Stimulated activated CD4-positive, alpha-beta T cell treated with anti-CD3 and anti-CD28 coated beads, Interleukin-1b, Interleukin-23, amount 100 ng/mL, for 4 hours (primary cell): Measurements from ENCODE around the gene XAGE3.
"Not testable (repeated sequence)": the region's sequence is repeated elsewhere in the genome, so short reads cannot be mapped to it uniquely, and the experiment has no call there.

Experiments
- DNase-seq, 2 donors: peaks; one replicate each; pipeline ENCODE4 v3.0.0-alpha.2; 2020; ENCODE audit warnings: low read depth in 2 of 2

XAGE3 gene

DNA sequence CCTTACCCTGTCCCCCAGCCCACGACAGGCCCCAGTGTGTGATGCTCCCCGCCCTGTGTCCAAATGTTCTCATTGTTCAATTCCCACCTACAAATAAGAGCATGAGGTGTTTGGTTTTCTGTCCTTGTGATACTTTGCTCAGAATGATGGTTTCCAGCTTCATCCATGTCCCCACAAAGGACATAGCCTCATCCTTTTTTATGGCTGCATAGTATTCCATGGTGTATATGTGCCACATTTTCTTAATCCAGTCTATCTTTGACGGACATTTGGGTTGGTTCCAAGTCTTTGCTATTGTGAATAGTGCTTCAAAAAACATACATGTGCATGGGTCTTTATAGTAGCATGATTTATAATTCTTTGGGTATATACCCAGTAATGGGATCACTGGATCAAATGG is 24.3 kb downstream of the XAGE3 start:
- not testable (repeated sequence) for DNase-seq

DNA sequence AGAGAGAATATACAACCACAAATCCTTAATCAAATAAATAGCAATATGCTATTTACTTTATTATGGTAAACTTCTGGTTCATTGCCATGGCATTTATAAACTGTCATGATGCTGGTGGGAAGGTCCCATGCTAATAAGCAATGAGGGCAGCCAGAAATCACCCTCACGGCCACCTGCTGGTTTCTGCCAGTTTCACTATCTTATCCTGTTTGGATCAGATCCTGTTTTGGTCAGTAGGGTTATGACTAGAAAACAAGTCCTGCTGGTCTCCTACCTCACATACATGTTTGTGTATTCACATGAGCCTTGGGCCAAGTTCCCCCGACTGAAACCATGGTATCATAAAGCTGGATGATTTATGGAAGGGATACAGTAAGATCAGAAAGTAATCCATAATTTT is 28.7 kb downstream of the XAGE3 start:
- no peak for DNase-seq

DNA sequence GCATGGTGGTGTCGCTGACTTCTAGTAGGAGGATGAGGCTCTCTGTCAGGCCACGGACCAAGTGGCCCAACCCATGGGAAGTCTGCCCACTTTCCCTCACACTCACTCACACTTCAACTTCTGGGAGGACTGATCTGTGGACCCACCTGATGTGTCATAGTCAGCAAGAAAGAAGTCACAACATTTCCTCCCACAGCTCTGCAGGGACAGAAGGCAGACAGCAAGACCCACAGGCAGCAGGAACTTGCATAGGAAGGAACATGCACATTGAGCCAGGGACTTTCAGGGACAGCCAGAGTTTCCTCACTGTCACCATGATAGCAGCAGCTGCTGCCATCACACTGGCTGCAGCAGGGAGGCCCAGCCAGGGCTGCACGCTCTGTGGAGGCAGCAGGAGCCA is 37.3 kb downstream of the XAGE3 start:
- DNase-seq: no peak

DNA sequence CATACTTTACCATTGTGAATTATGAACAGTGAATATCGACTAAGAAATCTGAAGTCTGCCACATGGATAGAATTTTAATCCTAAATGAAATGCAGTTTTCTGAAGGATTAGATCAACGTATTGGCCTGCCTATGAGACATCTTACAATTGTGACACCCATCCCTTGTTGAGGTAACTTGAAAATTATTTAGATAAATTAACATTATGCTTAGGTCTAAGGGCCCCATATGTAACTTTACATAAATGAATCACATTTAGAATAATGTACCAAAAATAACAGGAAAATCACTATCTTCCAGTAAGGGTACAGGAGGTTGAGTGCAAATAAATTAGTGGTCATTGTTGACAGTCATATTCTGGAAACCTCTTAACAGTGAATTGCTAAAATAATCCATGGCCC is 43.3 kb downstream of the XAGE3 start:
- DNase-seq: no peak

DNA sequence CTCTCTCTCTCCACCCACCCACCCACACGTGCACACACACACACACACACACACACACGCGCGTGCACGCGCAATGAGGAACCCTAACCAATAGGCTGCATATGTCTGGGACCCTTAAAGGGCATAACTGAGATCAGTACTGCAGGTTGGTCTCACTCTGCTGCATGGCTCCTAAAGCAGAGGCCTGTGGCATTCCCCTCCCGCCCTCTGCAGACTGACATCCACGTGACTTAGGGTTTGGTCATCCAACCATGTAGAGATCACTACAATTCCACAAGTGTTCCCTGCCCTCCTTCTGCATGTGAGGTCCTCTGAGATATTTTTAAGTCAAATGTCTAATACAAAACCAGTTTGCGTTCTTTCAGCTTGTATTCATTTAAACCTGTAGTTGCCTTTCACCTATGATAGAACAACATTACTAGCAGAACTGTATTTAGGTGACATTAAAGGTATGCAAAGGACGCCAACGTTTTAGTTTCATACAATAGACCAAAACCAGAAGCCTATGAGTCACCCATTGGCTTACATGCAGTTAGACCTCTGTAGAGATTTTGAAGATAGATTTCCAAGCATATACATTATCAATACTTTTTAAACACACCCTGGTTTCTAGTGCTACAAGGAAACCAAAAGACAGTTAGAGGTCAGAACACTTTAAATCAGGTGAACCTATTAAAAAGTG is 46.7 kb downstream of the XAGE3 start:
- DNase-seq: no peak

DNA sequence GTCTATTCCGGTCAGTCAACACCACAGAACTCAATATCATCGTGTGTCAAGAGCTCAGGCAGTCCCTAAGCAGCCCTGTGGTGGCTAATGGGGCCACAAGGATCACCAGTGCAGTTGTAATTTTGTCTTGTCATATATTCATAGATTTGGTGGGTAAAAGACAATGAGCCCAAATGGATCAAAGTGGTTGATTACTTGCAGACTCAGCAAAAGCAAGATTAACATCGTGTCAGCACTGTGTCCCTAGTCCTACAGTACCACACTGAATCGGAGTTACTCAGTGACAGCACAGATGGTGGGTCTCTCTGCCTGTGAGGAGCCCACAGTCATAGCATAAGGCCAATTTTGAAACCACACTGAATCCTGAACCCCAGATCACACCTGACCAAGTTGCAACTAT is 48.1 kb downstream of the XAGE3 start:
- DNase-seq: no peak
